Thyroid gland (tissue), 4 donors: ENCODE measurements around the gene IL31. TPM values are rescaled to one million over a fixed set of nuclear protein-coding genes. Genes with fewer than 3 reads are reported as not detected.
A peak's percentile ranks its signal among the peaks of the same experiment; 100 is the strongest.
"Not testable (repeated sequence)": the region's sequence is repeated elsewhere in the genome, so short reads cannot be mapped to it uniquely, and the experiment has no call there.

Experiments
- DNase-seq, 2 donors: peaks; one replicate each; pipeline ENCODE4 v3.0.0-alpha.2; 2019
- H3K27ac ChIP-seq, 3 donors: fragments of 200-600 bp; sonication (generic); 1 replicate in 2 of 3; 2 replicates in 1 of 3; pipeline ENCODE4 v1.5.1; 2016 to 2019; ENCODE audit warnings: mild to moderate bottlenecking in 1 of 3, moderate library complexity in 1 of 3
- H3K27me3 ChIP-seq: fragments of 200-600 bp; sonication (generic); one replicate; pipeline ENCODE4 v1.5.1; 2019
- H3K36me3 ChIP-seq, 2 donors: fragments of 200-600 bp; sonication (generic); one replicate each; pipeline ENCODE4 v1.5.1; 2016 to 2019
- H3K4me1 ChIP-seq, 2 donors: fragments of 200-600 bp; sonication (generic); one replicate each; pipeline ENCODE4 v1.5.1; 2017 to 2019
- H3K4me3 ChIP-seq, 3 donors: fragments of 200-600 bp; sonication (generic); replicated peaks in 1 of 3; 1 replicate in 2 of 3; 2 replicates in 1 of 3; pipeline ENCODE4 v1.5.1; 2016; ENCODE audit warnings: mild to moderate bottlenecking in 1 of 3
- H3K9me3 ChIP-seq: fragments of 200-600 bp; sonication (generic); one replicate; pipeline ENCODE4 v1.5.1; 2017
- POLR2A ChIP-seq, 2 donors: fragments of 450-650 bp; IDR thresholded peaks; one replicate each; pipeline ENCODE4 v1.6.1; 2017; ENCODE audit warnings: antibody characterized with exemption in 2 of 2, mild to moderate bottlenecking in 2 of 2, moderate library complexity in 1 of 2
- WGBS, 2 donors: methylation state at CpG; one replicate each; pipeline ENCODE4 v1.1.5; 2017; 5-methylcytosine and 5-hydroxymethylcytosine counted together
- intact Hi-C: fragments of 100-400 bp; cut with DNase I; formaldehyde crosslinking; loops from one replicate; pipeline ENCODE4 v1.15.1; 2023
- total RNA-seq, 4 donors: library from RNA; depleted of rRNA; stranded (reverse); fragments of >200 nt; gene quantifications; one replicate each; pipeline ENCODE4 v1.2.3, GENCODE V29; 2016
- TF ChIP-seq, protein P1 (sequence below), 6 experiments: fragments of 200-600 bp in 3 of 6; fragments of 450-650 bp in 3 of 6; sonication (generic) in 3 of 6; IDR thresholded peaks; one replicate each; pipeline ENCODE4 v1.5.1; 2016 to 2019; ENCODE audit warnings: antibody characterized with exemption in 6 of 6, mild to moderate bottlenecking in 2 of 6, inconsistent platforms in 1 of 6, moderate library complexity in 1 of 6

IL31 gene
- total RNA-seq, 4 donors from 2014 or later, result not detected

DNA sequence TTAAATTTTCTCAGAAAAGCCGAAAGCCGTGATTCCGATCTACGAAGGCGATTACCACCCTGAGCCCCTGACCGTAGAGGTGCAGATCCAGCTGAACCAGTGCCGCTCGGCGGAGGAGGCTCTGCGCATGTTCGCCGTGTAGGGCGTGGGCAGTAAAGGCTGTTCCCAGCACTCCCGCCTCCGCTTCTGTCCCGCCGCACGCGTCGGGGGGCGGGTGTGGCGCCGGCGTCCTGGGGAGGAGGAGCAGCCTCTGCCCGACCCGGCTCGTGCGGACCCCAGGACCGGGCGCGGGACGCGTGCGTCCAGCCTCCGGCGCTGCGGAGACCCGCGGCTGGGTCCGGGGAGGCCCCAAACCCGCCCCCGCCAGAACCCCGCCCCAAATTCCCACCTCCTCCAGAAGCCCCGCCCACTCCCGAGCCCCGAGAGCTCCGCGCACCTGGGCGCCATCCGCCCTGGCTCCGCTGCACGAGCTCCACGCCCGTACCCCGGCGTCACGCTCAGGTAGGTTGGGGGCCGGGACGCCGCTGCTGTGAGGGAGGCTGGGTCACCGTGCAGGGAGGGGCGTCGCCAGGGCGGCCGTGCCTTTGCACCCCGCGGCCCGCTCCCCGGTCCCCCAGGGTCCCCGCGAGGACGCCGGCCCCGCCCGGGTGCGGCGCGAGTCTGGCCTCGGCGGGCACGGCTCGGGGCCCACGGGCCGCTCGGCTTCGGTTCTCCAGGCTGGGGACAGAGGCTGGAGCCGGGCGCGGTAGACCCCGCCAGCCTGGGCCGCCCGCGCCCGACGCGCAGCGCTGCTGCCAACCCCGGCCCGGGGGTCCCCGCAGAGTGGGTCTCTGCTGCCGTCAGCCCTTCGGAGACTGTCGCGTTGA lies 29.5 kb upstream of the IL31 start, which contains the start of gene B3GNT4:
TSS of gene B3GNT4 (plus strand) at position 409 of the 866 bp plus-strand sequence. CDS start 910 bp downstream, outside the sequence.
- Histone ChIP-seq H3K27ac (no peak within 1 kb of the TSS), H3K4me3 (peak within 1 kb of the TSS; percentile 17 to 62 (median 51)), H3K36me3 (peaks cover 15 to 17% of the 10 kb centered on the region in 2 donors), H3K27me3 (no peaks in the 10 kb centered on the region), H3K4me1 (peaks cover 0 to 14% of the 10 kb centered on the region in 2 donors), H3K9me3 (no peaks in the 10 kb centered on the region)
- WGBS, 2 donors, result 0 to 1% methylated on average over 6 to 14 of the region's 104 CpGs
- TF ChIP-seq, protein P1, sequence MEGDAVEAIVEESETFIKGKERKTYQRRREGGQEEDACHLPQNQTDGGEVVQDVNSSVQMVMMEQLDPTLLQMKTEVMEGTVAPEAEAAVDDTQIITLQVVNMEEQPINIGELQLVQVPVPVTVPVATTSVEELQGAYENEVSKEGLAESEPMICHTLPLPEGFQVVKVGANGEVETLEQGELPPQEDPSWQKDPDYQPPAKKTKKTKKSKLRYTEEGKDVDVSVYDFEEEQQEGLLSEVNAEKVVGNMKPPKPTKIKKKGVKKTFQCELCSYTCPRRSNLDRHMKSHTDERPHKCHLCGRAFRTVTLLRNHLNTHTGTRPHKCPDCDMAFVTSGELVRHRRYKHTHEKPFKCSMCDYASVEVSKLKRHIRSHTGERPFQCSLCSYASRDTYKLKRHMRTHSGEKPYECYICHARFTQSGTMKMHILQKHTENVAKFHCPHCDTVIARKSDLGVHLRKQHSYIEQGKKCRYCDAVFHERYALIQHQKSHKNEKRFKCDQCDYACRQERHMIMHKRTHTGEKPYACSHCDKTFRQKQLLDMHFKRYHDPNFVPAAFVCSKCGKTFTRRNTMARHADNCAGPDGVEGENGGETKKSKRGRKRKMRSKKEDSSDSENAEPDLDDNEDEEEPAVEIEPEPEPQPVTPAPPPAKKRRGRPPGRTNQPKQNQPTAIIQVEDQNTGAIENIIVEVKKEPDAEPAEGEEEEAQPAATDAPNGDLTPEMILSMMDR (IDR thresholded peaks at IDR 0.05), result no peak
- no peak for TF ChIP-seq POLR2A (IDR thresholded peaks at IDR 0.05)
- DNase-seq, result peak; percentile 62 to 72
- intact Hi-C loops, result no loop called here

DNA sequence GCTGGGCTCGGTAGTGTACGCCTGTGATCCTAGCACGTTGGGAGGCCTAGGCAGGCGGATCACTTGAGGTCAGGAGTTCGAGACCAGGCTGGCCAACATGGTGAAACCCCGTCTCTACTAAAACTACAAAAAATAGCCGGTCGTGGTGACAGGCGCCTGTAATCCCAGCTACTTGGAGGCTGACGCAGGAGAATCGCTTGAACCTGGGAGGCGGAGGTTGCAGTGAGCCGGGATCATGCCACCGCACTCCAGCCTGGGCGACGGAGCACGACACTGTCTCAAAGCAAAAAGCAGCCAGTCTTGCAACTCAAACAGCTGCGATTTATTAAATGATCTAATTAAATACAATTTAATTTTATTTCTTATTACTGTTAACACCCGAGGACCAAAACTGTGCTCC lies 28.8 kb upstream of the IL31 start:
- H3K27me3 ChIP-seq, DNase-seq, intact Hi-C loops, H3K27ac ChIP-seq, H3K9me3 ChIP-seq: not testable (repeated sequence)
- 52 to 59% methylated on average over 19 of the region's 19 CpGs for WGBS, 2 donors
- peaks cover 9 to 11% of the 10 kb centered on the region in 2 donors for H3K36me3 ChIP-seq
- H3K4me1 ChIP-seq, result peaks cover 0 to 14% of the 10 kb centered on the region in 2 donors
- H3K4me3 ChIP-seq, result peak overlapping the region in 2 of 3 donors; percentile 51 to 62

DNA sequence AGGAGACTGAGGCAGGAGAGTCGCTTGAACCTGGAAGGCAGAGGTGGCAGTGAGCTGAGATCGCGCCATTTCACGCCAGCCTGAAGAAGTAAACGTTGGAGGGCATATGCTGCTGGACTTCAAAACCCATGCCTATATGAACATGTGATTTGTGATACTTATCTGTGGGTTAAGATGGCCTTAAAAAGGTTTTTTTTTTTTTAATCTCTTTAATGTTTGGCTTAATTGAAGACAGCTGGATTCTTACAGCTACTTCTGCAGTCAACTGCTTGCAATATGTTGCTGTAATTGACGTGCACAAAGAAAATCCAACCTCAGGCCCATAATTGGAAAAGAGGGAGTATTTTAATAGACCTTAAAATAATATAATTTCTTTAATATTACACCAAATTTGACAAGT lies 28.0 kb upstream of the IL31 start:
- H3K4me1 ChIP-seq, result peaks cover 0 to 14% of the 10 kb centered on the region in 2 donors
- no peaks in the 10 kb centered on the region for H3K9me3 ChIP-seq
- no peak overlapping the region for H3K27ac ChIP-seq
- H3K4me3 ChIP-seq, result no peak overlapping the region
- no peaks in the 10 kb centered on the region for H3K27me3 ChIP-seq
- 95 to 96% methylated on average over 6 of the region's 6 CpGs for WGBS, 2 donors
- intact Hi-C loops, result no loop called here
- no peak for TF ChIP-seq POLR2A (IDR thresholded peaks at IDR 0.05)
- TF ChIP-seq, protein P1 (IDR thresholded peaks at IDR 0.05), result no peak
- DNase-seq, result no peak
- H3K36me3 ChIP-seq, result peaks cover 2 to 3% of the 10 kb centered on the region in 2 donors

DNA sequence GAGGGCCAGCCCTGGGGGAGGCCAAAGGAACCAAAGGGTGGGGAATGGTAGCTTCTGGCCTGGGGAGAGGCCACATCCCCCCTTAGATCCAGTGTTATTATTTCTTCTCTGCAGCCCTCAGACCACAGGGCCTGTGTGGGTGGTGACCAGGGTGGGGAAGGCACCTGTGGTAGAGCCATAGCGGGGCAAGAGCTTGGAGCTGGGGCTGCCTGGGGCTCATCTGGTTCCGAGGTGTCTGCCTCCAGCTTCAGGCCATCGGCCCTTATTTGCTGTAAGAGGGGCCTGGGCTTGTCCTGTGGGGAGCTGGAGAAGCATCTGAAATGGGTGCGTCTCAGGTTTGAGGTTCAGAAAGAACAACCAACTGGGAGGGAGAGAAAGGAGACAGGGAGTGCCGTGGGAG lies 27.4 kb upstream of the IL31 start:
- TF ChIP-seq POLR2A (IDR thresholded peaks at IDR 0.05), result no peak
- TF ChIP-seq, protein P1 (IDR thresholded peaks at IDR 0.05), result no peak
- H3K9me3 ChIP-seq, result no peaks in the 10 kb centered on the region
- H3K4me3 ChIP-seq, result no peak overlapping the region
- intact Hi-C loops, result no loop called here
- no peak for DNase-seq
- no peak overlapping the region for H3K27ac ChIP-seq
- peaks cover 0 to 14% of the 10 kb centered on the region in 2 donors for H3K4me1 ChIP-seq
- H3K36me3 ChIP-seq, result no peaks in the 10 kb centered on the region
- 89 to 91% methylated on average over 5 of the region's 5 CpGs for WGBS, 2 donors
- H3K27me3 ChIP-seq, result no peaks in the 10 kb centered on the region

DNA sequence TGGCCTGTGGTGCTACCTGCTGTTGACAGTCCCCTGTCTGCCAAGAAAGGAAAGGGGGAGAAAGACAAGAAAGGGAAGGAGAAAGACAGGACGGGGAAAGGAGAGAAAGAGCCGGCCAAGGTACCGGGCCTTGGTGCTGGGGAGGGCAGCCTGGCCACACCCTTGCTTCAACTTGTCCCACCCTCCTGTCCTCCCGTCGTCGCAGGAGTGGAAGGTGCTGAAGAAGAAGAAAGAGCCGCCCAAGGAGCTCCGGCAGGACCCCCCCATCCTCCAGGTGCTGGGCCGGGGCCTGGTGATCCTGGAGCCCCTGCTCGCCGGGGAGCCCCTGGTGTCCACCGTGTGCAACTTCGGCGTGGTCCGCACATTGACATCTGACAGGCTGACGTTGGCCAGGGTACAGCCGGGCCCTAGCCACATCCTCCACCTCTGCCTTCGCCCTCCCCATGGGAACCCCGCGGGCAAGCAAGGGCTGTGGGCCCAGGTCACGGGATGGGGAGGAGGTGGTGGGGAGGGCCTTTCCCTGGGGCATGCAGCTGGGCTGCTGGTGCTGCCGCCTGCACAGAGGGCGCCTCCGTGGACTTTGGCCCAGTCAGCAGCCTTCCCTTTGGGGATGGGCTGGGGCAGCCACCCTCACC lies 26.6 kb upstream of the IL31 start:
- H3K4me3 ChIP-seq, result no peak overlapping the region
- no peaks in the 10 kb centered on the region for H3K9me3 ChIP-seq
- intact Hi-C loops, result no loop called here
- peaks cover 0 to 14% of the 10 kb centered on the region in 2 donors for H3K4me1 ChIP-seq
- TF ChIP-seq POLR2A (IDR thresholded peaks at IDR 0.05), result no peak
- TF ChIP-seq, protein P1 (IDR thresholded peaks at IDR 0.05), result no peak
- no peak overlapping the region for H3K27ac ChIP-seq
- WGBS, 2 donors, result 75 to 78% methylated on average over 10 to 19 of the region's 24 CpGs
- no peaks in the 10 kb centered on the region for H3K27me3 ChIP-seq
- DNase-seq, result no peak
- no peaks in the 10 kb centered on the region for H3K36me3 ChIP-seq
